K562 (cell line): ENCODE results near the gene MICAL2. TPM values are rescaled to one million over a fixed set of nuclear protein-coding genes. Genes with fewer than 3 reads are reported as not detected.

Experiments
- GTF2E2 ChIP-seq: fragments of 200-800 bp; sonication (Bioruptor generic); IDR thresholded peaks from 2 replicates; pipeline ENCODE4 v1.6.1; 2016; ENCODE audit warnings: missing genetic modification characterization, missing compliant biosample characterization
- KLF16 ChIP-seq: IDR thresholded peaks from 2 replicates; pipeline ENCODE4 v1.6.1; 2016; ENCODE audit warnings: antibody characterized with exemption
- LCOR ChIP-seq: sonication (generic); formaldehyde crosslinking; IDR thresholded peaks from 2 replicates; pipeline ENCODE4 v1.8.0; 2022; ENCODE audit warnings: mild to moderate bottlenecking, missing genetic modification reagents
- MBD2 ChIP-seq: sonication (generic); IDR thresholded peaks from 2 replicates; pipeline ENCODE4 v1.6.1; 2016; ENCODE audit warnings: low read depth, borderline replicate concordance
- MYC ChIP-seq, 2 experiments: fragments of 250-450 bp in 1 of 2; sonication (Bioruptor Pico) in 1 of 2; IDR thresholded peaks; 2 replicates each; pipeline versions ENCODE4 v1.5.1 to v1.6.1; 2012 to 2021; ENCODE audit warnings: low read depth in 2 of 2, borderline replicate concordance in 1 of 2, improper control_type of control experiment in 1 of 2, low read length in 1 of 2, mild to moderate bottlenecking in 1 of 2, moderate library complexity in 1 of 2
- POLR2AphosphoS5 ChIP-seq: IDR thresholded peaks from 2 replicates; pipeline ENCODE4 v1.6.1; 2011; ENCODE audit warnings: mild to moderate bottlenecking, low read depth, low read length, moderate library complexity; ENCODE audit not compliant: control insufficient read depth, insufficient read depth
- RFX7 ChIP-seq: fragments of 250-450 bp; sonication (Bioruptor Pico); IDR thresholded peaks from 2 replicates; pipeline ENCODE4 v1.5.1; 2021; ENCODE audit warnings: mild to moderate bottlenecking
- TEAD4 ChIP-seq, 2 experiments: sonication (generic) in 1 of 2; formaldehyde crosslinking in 1 of 2; IDR thresholded peaks; 2 replicates each; pipeline versions ENCODE4 v1.6.1 to v1.8.0; 2012 to 2022; ENCODE audit warnings: borderline replicate concordance in 1 of 2, inconsistent platforms in 1 of 2, low read length in 1 of 2, mild to moderate bottlenecking in 1 of 2, missing genetic modification reagents in 1 of 2
- ZNF324 ChIP-seq: fragments of 250-450 bp; sonication (Bioruptor Pico); IDR thresholded peaks from 2 replicates; pipeline ENCODE4 v1.4.0; 2020; ENCODE audit warnings: mild to moderate bottlenecking
- polyA plus RNA-seq, 8 experiments: library from polyadenylated mRNA; depleted of rRNA in 4 of 8; stranded (reverse) in 5 of 8; unstranded in 3 of 8; fragments of >200 nt; fragmentation: Nextera tagmentation in 2 of 8; fragmentation: Illumina TruSeq in 1 of 8; extraction: Ambion mirVana in 2 of 8; extraction: Trizol in 1 of 8; gene quantifications; 2 replicates each; pipeline versions ENCODE4 v1.2.1 to v1.2.3, GENCODE V29; 2011 to 2014; ENCODE audit warnings: inconsistent platforms in 1 of 8, missing spikeins in 1 of 8
- total RNA-seq, 7 experiments: library from RNA; depleted of rRNA in 6 of 7; stranded (reverse); fragments of >200 nt in 6 of 7; fragmentation: Illumina TruSeq in 2 of 7; extraction: Trizol in 2 of 7; gene quantifications; 2 replicates each; pipeline versions ENCODE4 v1.2.1 to v1.2.3, GENCODE V29; 2011 to 2021; ENCODE audit warnings: low replicate concordance in 1 of 7
- TF ChIP-seq, protein P1 (sequence below): sonication (generic); formaldehyde crosslinking; IDR thresholded peaks from 2 replicates; pipeline ENCODE4 v1.8.0; 2022; ENCODE audit warnings: mild to moderate bottlenecking, missing genetic modification reagents
- TF ChIP-seq, protein P2 (sequence below): fragments of 250-450 bp; sonication (Bioruptor Pico); IDR thresholded peaks from 2 replicates; pipeline ENCODE4 v1.8.0; 2022; ENCODE audit warnings: moderate library complexity, mild to moderate bottlenecking, inconsistent platforms
- TF ChIP-seq, protein P3 (sequence below): fragments of 450-650 bp; IDR thresholded peaks from 2 replicates; pipeline ENCODE4 v1.6.1; 2016
- TF ChIP-seq, protein P4 (sequence below), 2 experiments: fragments of 450-650 bp; conservative IDR thresholded peaks; 2 replicates each; pipeline ENCODE4 v1.6.1; 2017; ENCODE audit warnings: mild to moderate bottlenecking in 2 of 2, moderate library complexity in 2 of 2

Gene MICAL2
- total and polyA plus RNA-seq, 9 of the 15 experiments (the other 6 are each of a cell fraction or from before 2014, with no cell fraction given) = 4.7 to 64.2 (median 33.6) TPM

DNA sequence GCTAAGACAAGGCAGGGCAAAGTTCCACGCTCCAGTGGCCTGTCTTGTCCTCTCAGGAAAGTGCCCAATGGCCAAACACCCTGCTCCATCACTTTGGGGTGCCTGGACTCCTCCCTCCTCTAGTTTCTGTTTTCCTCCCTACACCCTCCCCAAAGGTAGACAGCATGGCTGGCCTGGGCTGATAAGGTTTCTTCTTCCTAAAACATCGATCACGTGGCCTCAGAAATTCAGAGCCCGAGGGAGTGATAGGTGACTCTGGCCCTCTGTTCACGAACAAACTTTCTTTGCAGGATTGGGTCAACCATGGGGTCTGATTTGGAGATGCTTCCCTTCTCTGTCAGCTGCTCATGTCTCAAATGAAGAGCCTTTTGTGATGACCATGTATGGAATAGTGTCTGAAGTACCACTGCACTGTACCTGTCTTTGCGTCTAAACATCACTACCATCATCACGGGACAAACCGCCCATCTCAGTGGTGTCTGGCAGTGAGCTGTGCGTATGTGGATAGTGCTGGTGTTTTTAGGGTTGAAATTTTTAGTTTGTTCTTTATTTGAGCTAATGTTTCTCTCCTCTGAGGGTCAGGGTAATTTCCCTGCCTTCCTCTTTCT lies 6.1 kb downstream of the MICAL2 start (continued):
- TF ChIP-seq, protein P1, sequence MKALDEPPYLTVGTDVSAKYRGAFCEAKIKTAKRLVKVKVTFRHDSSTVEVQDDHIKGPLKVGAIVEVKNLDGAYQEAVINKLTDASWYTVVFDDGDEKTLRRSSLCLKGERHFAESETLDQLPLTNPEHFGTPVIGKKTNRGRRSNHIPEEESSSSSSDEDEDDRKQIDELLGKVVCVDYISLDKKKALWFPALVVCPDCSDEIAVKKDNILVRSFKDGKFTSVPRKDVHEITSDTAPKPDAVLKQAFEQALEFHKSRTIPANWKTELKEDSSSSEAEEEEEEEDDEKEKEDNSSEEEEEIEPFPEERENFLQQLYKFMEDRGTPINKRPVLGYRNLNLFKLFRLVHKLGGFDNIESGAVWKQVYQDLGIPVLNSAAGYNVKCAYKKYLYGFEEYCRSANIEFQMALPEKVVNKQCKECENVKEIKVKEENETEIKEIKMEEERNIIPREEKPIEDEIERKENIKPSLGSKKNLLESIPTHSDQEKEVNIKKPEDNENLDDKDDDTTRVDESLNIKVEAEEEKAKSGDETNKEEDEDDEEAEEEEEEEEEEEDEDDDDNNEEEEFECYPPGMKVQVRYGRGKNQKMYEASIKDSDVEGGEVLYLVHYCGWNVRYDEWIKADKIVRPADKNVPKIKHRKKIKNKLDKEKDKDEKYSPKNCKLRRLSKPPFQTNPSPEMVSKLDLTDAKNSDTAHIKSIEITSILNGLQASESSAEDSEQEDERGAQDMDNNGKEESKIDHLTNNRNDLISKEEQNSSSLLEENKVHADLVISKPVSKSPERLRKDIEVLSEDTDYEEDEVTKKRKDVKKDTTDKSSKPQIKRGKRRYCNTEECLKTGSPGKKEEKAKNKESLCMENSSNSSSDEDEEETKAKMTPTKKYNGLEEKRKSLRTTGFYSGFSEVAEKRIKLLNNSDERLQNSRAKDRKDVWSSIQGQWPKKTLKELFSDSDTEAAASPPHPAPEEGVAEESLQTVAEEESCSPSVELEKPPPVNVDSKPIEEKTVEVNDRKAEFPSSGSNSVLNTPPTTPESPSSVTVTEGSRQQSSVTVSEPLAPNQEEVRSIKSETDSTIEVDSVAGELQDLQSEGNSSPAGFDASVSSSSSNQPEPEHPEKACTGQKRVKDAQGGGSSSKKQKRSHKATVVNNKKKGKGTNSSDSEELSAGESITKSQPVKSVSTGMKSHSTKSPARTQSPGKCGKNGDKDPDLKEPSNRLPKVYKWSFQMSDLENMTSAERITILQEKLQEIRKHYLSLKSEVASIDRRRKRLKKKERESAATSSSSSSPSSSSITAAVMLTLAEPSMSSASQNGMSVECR (CRISPR knock-in tag) = 0 out of 2 replicates have a peak, but pooled peaks have one; percentile 23
- TF ChIP-seq MYC (IDR thresholded peaks at IDR 0.05; ENCODE audit: low read depth, low read length) = peak; percentile 90
- TF ChIP-seq MYC (CRISPR knock-in tag; IDR thresholded peaks at IDR 0.05; ENCODE audit: borderline replicate concordance, low read depth) = no peak
- TF ChIP-seq, protein P2, sequence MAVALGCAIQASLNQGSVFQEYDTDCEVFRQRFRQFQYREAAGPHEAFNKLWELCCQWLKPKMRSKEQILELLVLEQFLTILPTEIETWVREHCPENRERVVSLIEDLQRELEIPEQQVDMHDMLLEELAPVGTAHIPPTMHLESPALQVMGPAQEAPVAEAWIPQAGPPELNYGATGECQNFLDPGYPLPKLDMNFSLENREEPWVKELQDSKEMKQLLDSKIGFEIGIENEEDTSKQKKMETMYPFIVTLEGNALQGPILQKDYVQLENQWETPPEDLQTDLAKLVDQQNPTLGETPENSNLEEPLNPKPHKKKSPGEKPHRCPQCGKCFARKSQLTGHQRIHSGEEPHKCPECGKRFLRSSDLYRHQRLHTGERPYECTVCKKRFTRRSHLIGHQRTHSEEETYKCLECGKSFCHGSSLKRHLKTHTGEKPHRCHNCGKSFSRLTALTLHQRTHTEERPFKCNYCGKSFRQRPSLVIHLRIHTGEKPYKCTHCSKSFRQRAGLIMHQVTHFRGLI (CRISPR knock-in tag) = no peak
- peak; percentile 86 for TF ChIP-seq KLF16
- TF ChIP-seq, protein P3, sequence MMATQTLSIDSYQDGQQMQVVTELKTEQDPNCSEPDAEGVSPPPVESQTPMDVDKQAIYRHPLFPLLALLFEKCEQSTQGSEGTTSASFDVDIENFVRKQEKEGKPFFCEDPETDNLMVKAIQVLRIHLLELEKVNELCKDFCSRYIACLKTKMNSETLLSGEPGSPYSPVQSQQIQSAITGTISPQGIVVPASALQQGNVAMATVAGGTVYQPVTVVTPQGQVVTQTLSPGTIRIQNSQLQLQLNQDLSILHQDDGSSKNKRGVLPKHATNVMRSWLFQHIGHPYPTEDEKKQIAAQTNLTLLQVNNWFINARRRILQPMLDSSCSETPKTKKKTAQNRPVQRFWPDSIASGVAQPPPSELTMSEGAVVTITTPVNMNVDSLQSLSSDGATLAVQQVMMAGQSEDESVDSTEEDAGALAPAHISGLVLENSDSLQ = peak; percentile 73
- TF ChIP-seq TEAD4 (IDR thresholded peaks at IDR 0.05; ENCODE audit: low read length) = peak; percentile 92
- TF ChIP-seq TEAD4 (CRISPR knock-in tag; IDR thresholded peaks at IDR 0.05; ENCODE audit: borderline replicate concordance) = no peak
- no peak for TF ChIP-seq ZNF324 (CRISPR knock-in tag)
- 0 out of 2 replicates have a peak, but pooled peaks have one; percentile 36 for TF ChIP-seq MBD2
- TF ChIP-seq RFX7 = no peak
- TF ChIP-seq LCOR (CRISPR knock-in tag) = peak; percentile 99
- TF ChIP-seq POLR2AphosphoS5 = peak; percentile 93
- TF ChIP-seq GTF2E2 = no peak
- TF ChIP-seq, protein P4, sequence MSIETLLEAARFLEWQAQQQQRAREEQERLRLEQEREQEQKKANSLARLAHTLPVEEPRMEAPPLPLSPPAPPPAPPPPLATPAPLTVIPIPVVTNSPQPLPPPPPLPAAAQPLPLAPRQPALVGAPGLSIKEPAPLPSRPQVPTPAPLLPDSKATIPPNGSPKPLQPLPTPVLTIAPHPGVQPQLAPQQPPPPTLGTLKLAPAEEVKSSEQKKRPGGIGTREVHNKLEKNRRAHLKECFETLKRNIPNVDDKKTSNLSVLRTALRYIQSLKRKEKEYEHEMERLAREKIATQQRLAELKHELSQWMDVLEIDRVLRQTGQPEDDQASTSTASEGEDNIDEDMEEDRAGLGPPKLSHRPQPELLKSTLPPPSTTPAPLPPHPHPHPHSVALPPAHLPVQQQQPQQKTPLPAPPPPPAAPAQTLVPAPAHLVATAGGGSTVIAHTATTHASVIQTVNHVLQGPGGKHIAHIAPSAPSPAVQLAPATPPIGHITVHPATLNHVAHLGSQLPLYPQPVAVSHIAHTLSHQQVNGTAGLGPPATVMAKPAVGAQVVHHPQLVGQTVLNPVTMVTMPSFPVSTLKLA (conservative IDR thresholded peaks at IDR 0.05) = peak; percentile 84 to 92
